ENCODE data around the gene POP4. TPM values are rescaled to one million over a fixed set of nuclear protein-coding genes. Genes with fewer than 3 reads are reported as not detected.
"Not testable (repeated sequence)": the region's sequence is repeated elsewhere in the genome, so short reads cannot be mapped to it uniquely, and the experiment has no call there.

POP4 gene
- total RNA-seq, result 99.5 and 106 TPM in 2 replicates

GRCh38 chr19:29605653-29606419 lies at the start of gene POP4:
POP4 (plus strand) TSS chr19:29606283; CDS start chr19:29606319, 36 bp downstream.
- intact Hi-C loops (cut with micrococcal nuclease), result loop anchor here (1.0 to 5.0 kb wide), 10 partner anchors 19 to 1814 kb away; partner anchors contain the start of genes UQCRFS1 and URI1

GRCh38 chr19:29559110-29559509 lies 47.0 kb upstream of the POP4 start:
- intact Hi-C loops (cut with micrococcal nuclease), result not testable (repeated sequence)

- intact Hi-C loops (cut with micrococcal nuclease), result no loop called here
These were observed 46.3 kb upstream of the POP4 start for GRCh38 chr19:29559743-29560142.

GRCh38 chr19:29560313-29561075 lies 45.6 kb upstream of the POP4 start:
- intact Hi-C loops (cut with micrococcal nuclease), result no loop called here

GRCh38 chr19:29561601-29562000 lies 44.5 kb upstream of the POP4 start:
- intact Hi-C loops (cut with micrococcal nuclease), result no loop called here

- intact Hi-C loops (cut with micrococcal nuclease), result no loop called here
These were observed 43.5 kb upstream of the POP4 start for GRCh38 chr19:29562299-29563297.

- intact Hi-C loops (cut with micrococcal nuclease), result no loop called here
These were observed 42.5 kb upstream of the POP4 start for GRCh38 chr19:29563486-29564101.

GRCh38 chr19:29564574-29565005 lies 41.5 kb upstream of the POP4 start:
- intact Hi-C loops (cut with micrococcal nuclease), result no loop called here

- intact Hi-C loops (cut with micrococcal nuclease), result no loop called here
These were observed 40.9 kb upstream of the POP4 start for GRCh38 chr19:29565171-29565570.

GRCh38 chr19:29566496-29567054 lies 39.5 kb upstream of the POP4 start:
- intact Hi-C loops (cut with micrococcal nuclease), result no loop called here

- intact Hi-C loops (cut with micrococcal nuclease), result no loop called here
These were observed 38.6 kb upstream of the POP4 start for GRCh38 chr19:29567366-29567915.

GRCh38 chr19:29568036-29569025 lies 37.8 kb upstream of the POP4 start:
- intact Hi-C loops (cut with micrococcal nuclease), result no loop called here

- intact Hi-C loops (cut with micrococcal nuclease), result no loop called here
These were observed 36.8 kb upstream of the POP4 start for GRCh38 chr19:29569038-29569911.

GRCh38 chr19:29571181-29571580 lies 34.9 kb upstream of the POP4 start:
- intact Hi-C loops (cut with micrococcal nuclease), result no loop called here

GRCh38 chr19:29573486-29573885 lies 32.6 kb upstream of the POP4 start:
- intact Hi-C loops (cut with micrococcal nuclease), result no loop called here

GRCh38 chr19:29574510-29574909 lies 31.6 kb upstream of the POP4 start:
- intact Hi-C loops (cut with micrococcal nuclease), result no loop called here

- intact Hi-C loops (cut with micrococcal nuclease), result no loop called here
These were observed 30.0 kb upstream of the POP4 start for GRCh38 chr19:29576046-29576606.

Data from T-helper 1 cell treated with Interleukin-12 subunit alpha and Interleukin-12 subunit beta and Interleukin-4 antibody, amounts not matched to agents 30 ng/mL and 1 ng/mL, for 36 hours (primary cell).